NB4 (cell line): ENCODE measurements around the gene HNRNPUL1.
A peak's percentile ranks its signal among the peaks of the same experiment; 100 is the strongest.

Source experiments
- DNase-seq: peaks from one replicate; pipeline ENCODE4 v3.0.0; 2010; ENCODE audit warnings: low read depth
- H3K4me3 ChIP-seq: one replicate; pipeline ENCODE4 v1.5.1; 2011; ENCODE audit warnings: mild to moderate bottlenecking, low read depth, low read length, moderate library complexity
- CTCF ChIP-seq: IDR thresholded peaks from one replicate; pipeline ENCODE4 v1.5.1; 2012; ENCODE audit warnings: low read depth, low read length
- MYC ChIP-seq: IDR thresholded peaks from 2 replicates; pipeline ENCODE4 v1.6.1; 2011; ENCODE audit warnings: low read depth, low read length
- POLR2A ChIP-seq: IDR thresholded peaks from 2 replicates; pipeline ENCODE4 v1.6.1; 2011; ENCODE audit warnings: mild to moderate bottlenecking; ENCODE audit not compliant: insufficient read length; ENCODE audit errors: extremely low read depth
- TF ChIP-seq, protein P1 (sequence below): IDR thresholded peaks from 2 replicates; pipeline ENCODE4 v1.6.1; 2011; ENCODE audit warnings: low read depth, low read length

Gene HNRNPUL1

GRCh38 chr19:41322451-41322850 lies 58.3 kb downstream of the HNRNPUL1 start:
- no peak overlapping the region for H3K4me3 ChIP-seq
- DNase-seq: no peak

DNA sequence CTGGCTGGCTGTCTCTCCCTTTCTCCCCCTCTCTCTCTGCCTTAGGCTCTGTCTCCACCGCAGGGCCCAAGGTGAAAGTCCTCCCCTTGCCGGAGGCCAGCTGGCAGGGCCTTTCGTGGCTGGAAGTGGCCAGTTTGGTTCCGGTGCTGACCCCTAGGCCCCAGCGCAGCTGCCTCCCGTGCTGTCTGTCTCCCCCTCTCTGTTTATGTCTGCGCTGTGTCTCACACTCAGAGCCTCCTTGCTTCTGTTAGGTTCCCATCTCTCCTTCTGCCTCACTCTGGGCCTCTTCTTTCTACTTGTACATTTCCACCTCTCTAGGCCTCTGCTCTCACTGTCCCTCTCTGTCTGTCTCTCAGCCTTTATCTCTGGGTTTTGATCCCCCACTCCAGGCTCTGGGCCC lies 58.9 kb downstream of the HNRNPUL1 start:
- no peak for TF ChIP-seq POLR2A
- TF ChIP-seq, protein P1, sequence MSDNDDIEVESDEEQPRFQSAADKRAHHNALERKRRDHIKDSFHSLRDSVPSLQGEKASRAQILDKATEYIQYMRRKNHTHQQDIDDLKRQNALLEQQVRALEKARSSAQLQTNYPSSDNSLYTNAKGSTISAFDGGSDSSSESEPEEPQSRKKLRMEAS: no peak
- no peak for TF ChIP-seq CTCF
- no peak for TF ChIP-seq MYC
- H3K4me3 ChIP-seq: no peak overlapping the region
- DNase-seq: no peak

More at GRCh38 chr19:41322451-41322850, 58.3 kb downstream of the HNRNPUL1 start:
- no peak for TF ChIP-seq MYC
- TF ChIP-seq POLR2A: no peak
- TF ChIP-seq, protein P1: no peak
- TF ChIP-seq CTCF: no peak

DNA sequence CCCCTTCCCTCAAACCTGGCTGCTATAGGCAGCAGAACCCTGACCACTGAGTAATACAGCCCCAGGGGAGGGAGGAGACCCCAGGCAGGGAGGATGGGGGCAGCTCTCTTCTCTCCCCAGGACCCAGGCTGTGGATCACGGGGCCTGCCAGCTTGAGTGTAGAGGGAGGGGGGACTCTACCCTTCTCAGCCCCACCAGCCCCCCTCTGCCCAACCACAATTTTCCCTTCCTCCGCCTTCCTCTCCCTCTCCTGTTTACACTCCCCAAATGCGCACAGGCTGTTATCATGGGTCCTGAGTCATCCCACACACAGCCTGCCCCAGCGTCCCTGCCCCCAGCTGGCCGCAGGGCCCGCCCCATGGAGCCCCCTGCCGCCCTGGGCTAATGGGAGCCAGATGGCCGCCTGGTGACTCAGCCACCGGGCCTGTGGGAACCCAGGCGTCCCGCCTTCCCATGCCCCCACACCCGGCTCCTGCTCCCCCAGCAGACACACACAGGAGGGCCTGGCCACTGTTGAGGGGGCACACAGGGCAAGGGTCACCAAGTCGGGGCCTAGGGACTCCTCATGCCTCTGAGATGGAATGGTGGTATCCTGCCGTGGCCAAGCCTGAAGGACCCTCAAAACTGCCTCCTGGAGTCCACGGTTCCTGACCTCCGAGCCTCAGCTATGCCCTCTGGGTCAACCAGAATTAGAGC lies 59.4 kb downstream of the HNRNPUL1 start:
- TF ChIP-seq, protein P1: no peak
- TF ChIP-seq POLR2A: no peak
- TF ChIP-seq CTCF: no peak
- no peak for TF ChIP-seq MYC
- DNase-seq: peak; percentile 88
- H3K4me3 ChIP-seq: no peak overlapping the region

- peak; percentile 25 for DNase-seq
- no peak overlapping the region for H3K4me3 ChIP-seq
- TF ChIP-seq POLR2A (no peak), CTCF (no peak), MYC (no peak)
- TF ChIP-seq, protein P1: no peak
These were observed 60.1 kb downstream of the HNRNPUL1 start for GRCh38 chr19:41324231-41324702.

GRCh38 chr19:41324921-41325639 lies 60.9 kb downstream of the HNRNPUL1 start:
- no peak for DNase-seq
- TF ChIP-seq, protein P1: no peak
- no peak for TF ChIP-seq CTCF
- TF ChIP-seq MYC: no peak
- TF ChIP-seq POLR2A: no peak
- H3K4me3 ChIP-seq: no peak overlapping the region
